ENCODE results near the gene APBB1. TPM values are rescaled to one million over a fixed set of nuclear protein-coding genes. Genes with fewer than 3 reads are reported as not detected.

APBB1 gene
- total and polyA plus RNA-seq, 10 of the 15 experiments (the other 5 are each of a cell fraction or from before 2014, with no cell fraction given): 0.31 to 10.6 (median 5.4) TPM

GRCh38 chr11:6437993-6438392, 19.1 kb upstream of the APBB1 start (continued):
- TF ChIP-seq USF1 (IDR thresholded peaks at IDR 0.05; ENCODE audit: borderline replicate concordance, extremely low read length, insufficient read depth, low read depth, low read length) (peak; percentile 77), CREM (IDR thresholded peaks at IDR 0.05; ENCODE audit: low read depth) (no peak), YBX1 (IDR thresholded peaks at IDR 0.05) (no peak), RAD51 (IDR thresholded peaks at IDR 0.05) (peak; percentile 50; the same call in 1 of the 2 replicates), EP300 (IDR thresholded peaks at IDR 0.05; ENCODE audit: borderline replicate concordance in 1 of 2, control insufficient read depth in 1 of 2, low read depth in 2 of 2, low read length in 2 of 2) (no peak), ZNF687 (IDR thresholded peaks at IDR 0.05) (no peak), PML (IDR thresholded peaks at IDR 0.05; ENCODE audit: low read length) (no peak), RUNX3 (IDR thresholded peaks at IDR 0.05; ENCODE audit: low read length) (0 out of 2 replicates have a peak, but pooled peaks have one; percentile 16), MYB (IDR thresholded peaks at IDR 0.05; ENCODE audit: borderline replicate concordance, low read depth, low read length) (no peak), POLR2AphosphoS2 (IDR thresholded peaks at IDR 0.05; ENCODE audit: low read depth, low read length) (no peak), ZBTB33 (IDR thresholded peaks at IDR 0.05) (no peak), CHD1 (IDR thresholded peaks at IDR 0.05; ENCODE audit: low read depth, low read length) (no peak), TBL1XR1 (IDR thresholded peaks at IDR 0.05; ENCODE audit: low read depth, low read length) (no peak), SPI1 (IDR thresholded peaks at IDR 0.05; ENCODE audit: borderline replicate concordance, insufficient read depth, low read depth, low read length) (peak; percentile 30; the same call in 1 of the 2 replicates), JUNB (IDR thresholded peaks at IDR 0.05) (no peak), IKZF1 (conservative IDR thresholded peaks at IDR 0.05) (no peak), SIX5 (IDR thresholded peaks at IDR 0.05; ENCODE audit: low read depth, low read length, severe bottlenecking) (no peak), BCL11A (IDR thresholded peaks at IDR 0.05; ENCODE audit: low read depth, low read length) (no peak), REST (IDR thresholded peaks at IDR 0.05; ENCODE audit: low read depth, low read length) (no peak), ZNF207 (IDR thresholded peaks at IDR 0.05; ENCODE audit: borderline replicate concordance) (no peak), BACH1 (IDR thresholded peaks at IDR 0.05; ENCODE audit: borderline replicate concordance) (no peak)

All from GM12878 (cell line).